Subcutaneous adipose tissue (tissue), 4 donors: ENCODE results near the gene TMEM259. TPM values are rescaled to one million over a fixed set of nuclear protein-coding genes. Genes with fewer than 3 reads are reported as not detected.

ENCODE experiments used
- total RNA-seq, 4 donors: library from RNA; depleted of rRNA; stranded (reverse); fragments of >200 nt; gene quantifications; one replicate each; pipeline ENCODE4 v1.1.0, GENCODE V29; 2016
- TF ChIP-seq, protein P1 (sequence below): fragments of 450-650 bp; IDR thresholded peaks from one replicate; pipeline ENCODE4 v1.5.1; 2016; ENCODE audit warnings: low read depth, mild to moderate bottlenecking, control low read depth, antibody characterized with exemption, moderate library complexity

TMEM259 gene
- total RNA-seq, 4 donors from 2014 or later = 65.1 to 193 (median 94.0) TPM

GRCh38 chr19:977058-977464 is 43.9 kb downstream of the TMEM259 start:
- TF ChIP-seq, protein P1, sequence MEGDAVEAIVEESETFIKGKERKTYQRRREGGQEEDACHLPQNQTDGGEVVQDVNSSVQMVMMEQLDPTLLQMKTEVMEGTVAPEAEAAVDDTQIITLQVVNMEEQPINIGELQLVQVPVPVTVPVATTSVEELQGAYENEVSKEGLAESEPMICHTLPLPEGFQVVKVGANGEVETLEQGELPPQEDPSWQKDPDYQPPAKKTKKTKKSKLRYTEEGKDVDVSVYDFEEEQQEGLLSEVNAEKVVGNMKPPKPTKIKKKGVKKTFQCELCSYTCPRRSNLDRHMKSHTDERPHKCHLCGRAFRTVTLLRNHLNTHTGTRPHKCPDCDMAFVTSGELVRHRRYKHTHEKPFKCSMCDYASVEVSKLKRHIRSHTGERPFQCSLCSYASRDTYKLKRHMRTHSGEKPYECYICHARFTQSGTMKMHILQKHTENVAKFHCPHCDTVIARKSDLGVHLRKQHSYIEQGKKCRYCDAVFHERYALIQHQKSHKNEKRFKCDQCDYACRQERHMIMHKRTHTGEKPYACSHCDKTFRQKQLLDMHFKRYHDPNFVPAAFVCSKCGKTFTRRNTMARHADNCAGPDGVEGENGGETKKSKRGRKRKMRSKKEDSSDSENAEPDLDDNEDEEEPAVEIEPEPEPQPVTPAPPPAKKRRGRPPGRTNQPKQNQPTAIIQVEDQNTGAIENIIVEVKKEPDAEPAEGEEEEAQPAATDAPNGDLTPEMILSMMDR = no peak

GRCh38 chr19:976476-976875 is 44.4 kb downstream of the TMEM259 start:
- TF ChIP-seq, protein P1 = no peak

- TF ChIP-seq, protein P1 = no peak
These were observed 46.2 kb downstream of the TMEM259 start for GRCh38 chr19:974564-975257.

GRCh38 chr19:973726-974563 is 47.0 kb downstream of the TMEM259 start:
- TF ChIP-seq, protein P1 = no peak

- TF ChIP-seq, protein P1 = no peak
These were observed 48.6 kb downstream of the TMEM259 start for GRCh38 chr19:972281-972680.

- TF ChIP-seq, protein P1 = no peak
These were observed 49.1 kb downstream of the TMEM259 start for GRCh38 chr19:971795-972194.

DNA sequence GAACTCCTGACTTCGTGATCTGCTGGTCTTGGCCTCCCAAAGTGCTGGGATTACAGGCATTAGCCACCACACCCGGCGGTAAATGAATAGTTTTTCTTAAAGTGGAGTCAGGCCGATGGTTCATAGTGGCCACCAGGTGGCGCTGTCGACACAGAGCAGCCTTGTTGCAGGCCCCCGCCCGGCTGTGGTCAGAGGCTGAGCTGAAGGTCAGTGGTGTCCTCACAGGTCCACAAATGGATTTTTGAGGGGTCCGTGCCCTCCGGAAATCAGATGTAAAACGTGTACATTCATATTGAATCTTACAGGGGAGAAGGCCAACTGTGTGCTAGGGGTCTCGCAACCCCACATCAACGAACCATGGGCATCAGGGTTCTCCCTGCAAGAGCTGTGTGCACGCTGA is 50.2 kb downstream of the TMEM259 start:
- TF ChIP-seq, protein P1 = no peak
